ENCODE data around the gene RHOBTB1.

The RHOBTB1 gene

DNA sequence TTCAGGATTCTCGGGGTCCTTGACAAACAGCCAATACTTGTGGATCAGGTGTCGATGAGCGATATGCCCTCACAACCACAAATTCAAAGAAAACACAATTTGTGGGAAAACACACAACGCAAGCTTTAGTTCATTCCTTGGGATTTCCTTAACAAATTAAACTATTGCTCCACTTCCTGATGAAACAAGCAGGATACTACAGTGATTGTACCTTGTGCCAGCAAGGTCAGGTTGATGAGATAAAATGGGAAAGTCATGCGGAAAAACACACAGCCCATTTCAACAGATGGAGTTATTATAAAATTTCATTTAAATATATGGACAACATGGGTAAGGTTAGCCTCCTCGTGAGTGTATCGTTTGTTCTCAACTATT, 8.8 kb upstream of the RHOBTB1 start:
- H3K4me3 ChIP-seq (replicated peaks; ENCODE audit: low read depth, low read length): no peak overlapping the region
- TF ChIP-seq, protein P1, sequence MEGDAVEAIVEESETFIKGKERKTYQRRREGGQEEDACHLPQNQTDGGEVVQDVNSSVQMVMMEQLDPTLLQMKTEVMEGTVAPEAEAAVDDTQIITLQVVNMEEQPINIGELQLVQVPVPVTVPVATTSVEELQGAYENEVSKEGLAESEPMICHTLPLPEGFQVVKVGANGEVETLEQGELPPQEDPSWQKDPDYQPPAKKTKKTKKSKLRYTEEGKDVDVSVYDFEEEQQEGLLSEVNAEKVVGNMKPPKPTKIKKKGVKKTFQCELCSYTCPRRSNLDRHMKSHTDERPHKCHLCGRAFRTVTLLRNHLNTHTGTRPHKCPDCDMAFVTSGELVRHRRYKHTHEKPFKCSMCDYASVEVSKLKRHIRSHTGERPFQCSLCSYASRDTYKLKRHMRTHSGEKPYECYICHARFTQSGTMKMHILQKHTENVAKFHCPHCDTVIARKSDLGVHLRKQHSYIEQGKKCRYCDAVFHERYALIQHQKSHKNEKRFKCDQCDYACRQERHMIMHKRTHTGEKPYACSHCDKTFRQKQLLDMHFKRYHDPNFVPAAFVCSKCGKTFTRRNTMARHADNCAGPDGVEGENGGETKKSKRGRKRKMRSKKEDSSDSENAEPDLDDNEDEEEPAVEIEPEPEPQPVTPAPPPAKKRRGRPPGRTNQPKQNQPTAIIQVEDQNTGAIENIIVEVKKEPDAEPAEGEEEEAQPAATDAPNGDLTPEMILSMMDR (IDR thresholded peaks at IDR 0.05; ENCODE audit: low read depth, low read length, missing control alignments): no peak
- DNase-seq (ENCODE audit: extremely low read depth, low read depth): no peak

DNA sequence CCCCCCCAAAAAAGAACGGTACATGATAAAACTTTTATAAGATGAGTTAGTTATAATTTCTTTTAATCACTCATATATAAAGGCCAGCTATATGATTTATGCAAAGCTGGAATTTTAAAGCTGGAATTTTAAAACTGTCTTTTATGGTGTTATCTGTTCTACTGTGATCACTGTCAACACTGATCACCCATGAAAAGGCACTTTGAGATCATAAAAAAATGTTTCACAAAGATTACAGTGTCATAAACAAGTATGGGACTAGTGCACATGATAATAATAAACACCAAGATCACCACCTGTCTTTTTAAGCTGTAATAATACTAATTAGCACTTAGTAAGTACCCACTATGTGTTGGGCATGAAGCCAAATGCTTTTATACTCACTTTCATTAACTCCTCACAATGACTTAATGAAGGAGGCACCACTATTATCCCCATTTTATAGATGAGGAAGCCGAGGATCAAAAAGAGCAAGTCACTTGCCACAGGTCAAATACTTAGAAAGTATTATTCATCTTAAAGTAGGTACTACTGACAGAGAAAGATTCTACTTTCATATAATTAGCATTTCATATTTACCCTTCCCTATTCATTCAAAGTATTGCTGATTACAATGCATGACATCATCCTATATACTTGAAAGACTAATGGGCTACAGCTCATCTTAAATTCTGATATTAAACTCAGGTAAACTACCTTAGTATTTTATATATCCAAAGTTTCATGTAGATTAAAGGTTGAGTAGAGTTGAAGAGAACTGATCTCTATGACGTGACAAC, 8.3 kb upstream of the RHOBTB1 start:
- no peak overlapping the region for H3K4me3 ChIP-seq (replicated peaks; ENCODE audit: low read depth, low read length)
- no peak for DNase-seq (ENCODE audit: extremely low read depth, low read depth)
- TF ChIP-seq, protein P1 (IDR thresholded peaks at IDR 0.05; ENCODE audit: low read depth, low read length, missing control alignments): no peak

DNA sequence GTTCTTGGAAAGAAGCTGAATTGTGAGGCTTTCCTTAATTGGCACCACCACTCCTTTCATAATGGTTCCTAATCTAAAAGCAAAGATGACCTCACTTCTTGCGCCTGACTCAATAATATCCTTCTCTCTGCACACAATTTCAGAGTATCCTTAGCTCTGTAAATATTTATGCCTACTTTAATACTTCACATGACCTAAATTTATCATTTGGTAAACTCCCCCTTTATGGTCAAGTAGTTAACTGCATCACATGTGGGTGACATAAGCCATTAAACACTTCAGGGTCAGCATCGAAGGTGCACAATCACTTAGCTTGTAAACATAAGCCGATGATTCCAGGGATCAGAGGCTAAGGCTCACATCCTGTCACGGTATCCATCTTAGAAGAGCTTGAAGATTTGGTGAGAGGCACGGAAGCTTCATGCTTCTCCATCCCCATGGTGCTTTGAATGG, 7.3 kb upstream of the RHOBTB1 start:
- TF ChIP-seq, protein P1 (IDR thresholded peaks at IDR 0.05; ENCODE audit: low read depth, low read length, missing control alignments): no peak
- no peak overlapping the region for H3K4me3 ChIP-seq (replicated peaks; ENCODE audit: low read depth, low read length)
- no peak for DNase-seq (ENCODE audit: extremely low read depth, low read depth)

DNA sequence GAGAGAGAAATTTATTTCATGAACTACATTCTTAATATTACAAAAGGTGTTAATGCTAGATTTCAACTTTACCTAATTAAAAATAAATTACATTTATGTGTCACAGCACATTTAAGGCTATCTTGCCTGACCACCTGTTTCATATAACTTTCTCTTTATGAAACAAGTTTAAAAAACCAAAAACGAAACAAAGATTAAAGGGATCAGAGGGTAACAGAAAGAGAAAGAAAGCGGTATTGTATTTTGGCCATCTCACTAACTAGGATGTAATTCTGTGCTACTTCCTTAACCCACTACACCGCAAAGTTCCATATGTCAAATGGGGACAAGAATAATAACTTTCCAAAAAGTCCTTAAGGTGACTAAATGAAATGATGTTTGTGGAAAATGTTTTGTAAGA, 6.3 kb upstream of the RHOBTB1 start:
- TF ChIP-seq, protein P1 (IDR thresholded peaks at IDR 0.05; ENCODE audit: low read depth, low read length, missing control alignments): no peak

DNA sequence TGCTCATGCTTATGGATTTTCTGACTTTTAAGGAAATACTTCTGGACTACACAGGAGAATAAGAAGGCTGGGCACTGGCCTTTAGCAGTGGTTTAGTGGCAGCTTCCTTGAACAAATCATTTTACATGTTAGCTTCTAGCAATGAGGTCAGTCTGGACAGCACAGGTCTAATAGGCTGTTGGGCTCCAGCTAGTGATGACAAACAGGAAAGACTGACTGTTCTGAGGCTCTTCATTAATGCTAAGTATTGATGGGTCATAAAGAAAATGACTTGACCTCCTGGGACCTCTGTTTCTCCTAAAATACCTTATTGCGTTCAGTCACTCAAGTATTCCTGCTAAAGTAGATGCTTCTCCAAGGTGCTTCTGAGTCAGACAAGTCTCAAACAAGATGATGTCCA, 4.9 kb upstream of the RHOBTB1 start:
- TF ChIP-seq, protein P1 (IDR thresholded peaks at IDR 0.05; ENCODE audit: low read depth, low read length, missing control alignments): no peak
- no peak overlapping the region for H3K4me3 ChIP-seq (replicated peaks; ENCODE audit: low read depth, low read length)
- DNase-seq (ENCODE audit: extremely low read depth, low read depth): no peak

More for the DNA sequence above, 6.3 kb upstream of the RHOBTB1 start:
- no peak overlapping the region for H3K4me3 ChIP-seq (replicated peaks; ENCODE audit: low read depth, low read length)
- no peak for DNase-seq (ENCODE audit: extremely low read depth, low read depth)

DNA sequence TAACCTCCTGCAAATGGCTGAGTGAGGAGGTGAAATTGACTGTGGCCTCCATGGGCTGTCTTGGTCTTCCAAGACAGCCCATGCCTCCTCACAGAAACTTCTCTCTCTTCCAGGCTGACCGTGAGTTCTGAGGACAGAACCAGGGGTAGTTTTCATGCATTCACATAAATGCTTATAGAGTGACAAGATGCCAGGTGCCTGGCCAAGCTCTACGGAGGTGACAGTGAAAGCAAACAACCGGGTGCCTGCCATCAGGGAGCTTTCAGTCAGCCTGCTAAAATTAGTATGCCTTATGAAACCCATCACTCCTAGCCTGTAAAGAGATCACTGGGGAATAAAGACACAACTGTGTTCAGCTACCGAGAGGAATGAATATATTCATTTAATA, 919 bp upstream of the RHOBTB1 start:
- TF ChIP-seq, protein P1 (IDR thresholded peaks at IDR 0.05; ENCODE audit: low read depth, low read length, missing control alignments): no peak
- H3K4me3 ChIP-seq (replicated peaks; ENCODE audit: low read depth, low read length): peak overlapping the region; percentile 67

More for the DNA sequence above, 919 bp upstream of the RHOBTB1 start:
- no peak for DNase-seq (ENCODE audit: extremely low read depth, low read depth)

Measured in HFF-Myc (cell line).